Stromal cell of bone marrow (primary cell): ENCODE results near the gene RNF17.

Source experiments
- DNase-seq: peaks from one replicate; pipeline ENCODE4 v3.0.0-alpha.2; 2012; ENCODE audit warnings: low read depth

Gene RNF17

DNA sequence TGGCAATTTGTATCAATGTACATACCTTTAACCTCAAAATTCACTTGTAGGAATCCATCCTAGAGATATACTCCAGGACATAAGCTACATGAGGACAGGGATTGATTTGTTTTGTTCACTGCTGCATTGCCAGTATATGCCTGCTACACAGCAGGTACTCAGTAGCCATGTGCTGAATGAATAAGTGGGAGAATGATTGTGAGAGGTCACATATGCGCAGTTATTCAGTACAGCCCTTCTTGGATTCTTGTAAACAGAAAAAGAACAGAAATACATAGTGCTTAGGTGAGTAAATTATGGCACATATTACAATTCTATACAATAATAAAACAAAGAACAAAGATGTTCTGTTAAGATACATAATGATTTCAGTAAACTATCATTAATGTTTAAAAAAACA is 133.3 kb downstream of the RNF17 start:
- no peak for DNase-seq

- DNase-seq = peak; percentile 5
Observed at GRCh38 chr13:24899601-24900000, 135.6 kb downstream of the RNF17 start.

GRCh38 chr13:24900507-24900906 is 136.5 kb downstream of the RNF17 start:
- DNase-seq = no peak

DNA sequence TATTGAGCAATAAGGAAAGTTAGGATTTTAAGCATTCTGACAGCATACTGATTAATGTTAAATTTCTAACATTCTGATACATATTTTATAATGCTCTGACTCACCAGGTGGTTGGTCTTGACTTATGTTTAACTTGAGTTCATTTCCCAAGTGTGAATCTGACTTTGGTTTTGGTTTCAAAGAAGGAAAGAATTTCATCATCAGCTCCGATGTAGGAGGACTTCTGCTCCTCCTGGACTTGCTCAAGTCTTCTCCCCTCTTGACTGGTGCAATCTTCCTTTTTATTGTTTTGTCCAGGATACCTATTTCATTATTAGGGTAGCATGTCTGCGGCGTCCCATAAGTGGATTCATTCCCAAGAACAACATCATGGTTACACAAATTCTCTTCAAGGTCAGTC is 141.3 kb downstream of the RNF17 start:
- DNase-seq = peak; percentile 18

GRCh38 chr13:24906268-24906667 is 142.3 kb downstream of the RNF17 start:
- no peak for DNase-seq

- DNase-seq = no peak
Observed at GRCh38 chr13:24910502-24911132, 146.6 kb downstream of the RNF17 start.

DNA sequence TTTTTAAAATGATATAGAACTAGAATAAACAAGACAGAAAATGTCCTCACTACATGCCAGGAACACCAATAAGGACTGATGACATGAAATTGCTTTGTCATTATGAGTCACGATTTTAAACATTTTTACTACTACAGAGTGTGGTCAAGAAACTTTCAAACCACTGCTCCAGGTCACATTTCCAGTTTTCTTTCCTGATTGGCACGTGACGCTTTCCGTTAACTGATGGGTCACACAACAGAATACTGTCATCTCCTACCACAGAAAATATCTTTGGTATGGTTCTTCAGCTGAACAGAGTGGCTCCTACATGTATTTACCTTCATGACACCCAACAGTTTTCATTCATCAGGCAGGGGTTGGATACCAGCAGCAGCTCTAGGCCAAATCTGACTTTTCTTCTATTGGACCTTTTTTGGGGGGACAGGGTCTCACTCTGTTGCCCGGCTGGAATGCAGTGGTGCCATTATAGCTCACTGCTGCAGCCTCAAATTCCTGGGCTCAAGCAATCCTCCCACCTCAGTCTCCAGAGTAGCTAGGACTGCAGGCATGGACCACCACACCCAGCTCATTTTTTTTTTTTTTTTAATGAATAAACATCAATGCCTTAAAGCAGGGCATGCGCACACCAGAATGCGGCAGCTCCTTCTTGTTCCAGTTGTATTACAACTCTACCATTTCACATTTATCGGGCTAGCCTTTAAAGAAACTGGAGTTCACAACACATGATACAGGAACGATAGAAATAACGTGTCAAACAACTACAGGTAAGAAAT is 147.4 kb downstream of the RNF17 start:
- DNase-seq = peak; percentile 22

DNA sequence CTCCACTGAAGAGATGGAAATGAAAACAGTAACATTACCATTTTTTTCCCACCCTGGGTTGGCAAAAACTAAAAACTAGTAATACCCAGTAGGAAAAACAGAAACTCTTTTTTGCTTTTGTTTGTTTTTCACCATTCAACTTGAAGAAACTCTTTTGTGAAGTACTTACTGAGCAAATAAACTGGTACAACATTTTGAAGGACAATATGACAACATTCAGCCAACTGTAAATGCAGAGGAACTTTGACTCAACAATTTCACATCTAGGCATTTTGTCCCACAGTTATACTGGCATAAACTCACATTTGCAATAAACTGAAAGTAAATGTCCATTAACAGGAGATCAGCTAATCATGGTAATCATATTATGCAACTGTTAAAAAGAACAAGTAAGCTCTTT is 152.5 kb downstream of the RNF17 start:
- no peak for DNase-seq

- DNase-seq = no peak
Observed at GRCh38 chr13:24921003-24921402, 157.0 kb downstream of the RNF17 start.

DNA sequence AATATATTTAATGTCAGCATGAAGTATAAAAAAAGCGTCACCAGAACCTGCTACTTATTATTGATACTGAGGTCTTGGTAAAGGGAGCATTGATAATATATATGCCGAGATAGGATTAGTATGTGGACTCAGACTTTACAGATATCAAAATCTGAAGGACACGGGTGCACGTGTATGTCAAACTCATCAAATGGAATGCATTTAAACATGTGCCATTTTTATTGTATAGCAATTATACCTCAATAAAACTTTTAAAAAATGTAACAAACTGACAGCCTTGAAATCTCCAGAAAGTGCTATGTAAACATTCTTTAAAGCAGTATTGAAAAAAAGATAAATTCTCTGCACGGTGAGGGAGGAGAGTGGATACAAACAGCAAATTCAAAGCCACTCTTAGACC is 157.9 kb downstream of the RNF17 start:
- no peak for DNase-seq

- peak; percentile 3 for DNase-seq
Observed at GRCh38 chr13:24922387-24922744, 158.4 kb downstream of the RNF17 start.

DNA sequence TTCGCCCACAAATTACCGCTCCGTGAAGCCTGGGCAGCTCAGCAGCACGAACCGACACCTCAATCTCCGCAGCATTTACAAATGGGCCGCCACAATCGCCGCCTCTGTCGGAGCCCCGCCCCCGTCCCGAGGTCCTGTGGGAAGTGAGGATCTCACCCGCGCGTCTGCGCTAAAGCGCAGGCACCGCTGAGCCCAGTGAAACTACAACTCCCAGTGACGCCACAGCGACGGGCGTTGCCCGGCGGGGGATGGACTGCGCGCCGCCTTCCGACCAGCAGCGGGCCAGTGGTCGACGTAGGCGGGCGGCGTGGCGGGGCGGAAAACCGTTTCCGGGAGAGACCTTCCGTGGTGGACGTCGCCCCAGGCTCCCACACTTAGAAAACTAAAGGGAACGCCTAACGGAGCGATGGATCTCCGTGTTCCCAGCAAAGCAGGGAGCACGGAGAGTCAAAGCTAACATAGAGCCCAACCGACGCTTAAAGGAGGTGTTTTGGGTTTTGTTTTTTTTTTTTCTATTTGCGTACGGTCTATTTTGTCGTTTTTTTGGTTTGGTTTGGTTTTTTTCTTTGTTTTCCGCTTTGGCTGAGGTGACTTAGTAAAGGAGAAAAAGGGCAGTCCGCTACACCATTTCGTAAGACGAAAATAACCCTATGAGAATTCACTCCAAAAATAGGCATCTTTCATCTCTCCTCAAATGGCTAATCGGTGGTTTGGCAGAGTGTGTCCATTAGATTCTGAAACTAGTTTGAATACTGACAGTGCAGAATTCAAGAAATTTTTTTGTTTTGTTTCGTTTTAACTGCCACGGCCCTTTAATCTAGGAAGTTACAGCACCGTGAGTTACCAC is 159.0 kb downstream of the RNF17 start:
- DNase-seq = peak; percentile 96

- no peak for DNase-seq
Observed at GRCh38 chr13:24925318-24926231, 161.6 kb downstream of the RNF17 start.

- DNase-seq = no peak
Observed at GRCh38 chr13:24927810-24928404, 163.9 kb downstream of the RNF17 start.

DNA sequence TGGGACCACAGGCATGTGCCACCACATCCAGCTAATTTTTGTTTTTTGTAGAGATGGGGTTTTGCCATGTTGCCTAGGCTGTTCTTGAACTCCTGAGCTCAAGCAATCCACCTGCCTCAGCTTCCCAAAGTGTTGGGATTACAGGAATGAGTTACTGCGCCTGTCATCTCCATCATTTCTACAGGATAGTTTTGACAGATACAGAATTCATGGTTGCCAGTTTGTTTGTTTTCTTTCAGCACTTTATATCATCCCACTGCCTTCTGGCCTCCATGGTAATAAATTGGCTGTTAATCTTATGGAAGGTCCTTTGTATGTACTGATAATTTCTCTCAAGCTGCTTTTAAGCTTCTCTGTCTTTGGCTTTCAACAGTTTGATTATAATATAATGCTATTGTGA is 165.2 kb downstream of the RNF17 start:
- no peak for DNase-seq
